GM23338 (cell line): ENCODE results near the gene HARBI1. TPM values are rescaled to one million over a fixed set of nuclear protein-coding genes. Genes with fewer than 3 reads are reported as not detected.

ENCODE experiments used
- ATAC-seq: fragments of 200-7000 bp; cut with Tn5 transposase; 3 replicates; pipeline ENCODE4 v1.9.1; 2020
- DNase-seq: peaks from one replicate; pipeline ENCODE4 v3.0.0-alpha.2; 2015; ENCODE audit warnings: low spot score
- H2AFZ ChIP-seq: fragments of 200-600 bp; sonication (generic); 2 replicates; pipeline ENCODE4 v1.8.0; 2016; ENCODE audit warnings: antibody characterized with exemption, mild to moderate bottlenecking, moderate library complexity
- H3F3A ChIP-seq: fragments of 200-600 bp; sonication (generic); replicated peaks from 2 replicates; pipeline ENCODE4 v1.8.0; 2017; ENCODE audit warnings: antibody characterized with exemption, mixed run types, low read depth
- H3K27ac ChIP-seq: fragments of 200-600 bp; sonication (generic); 2 replicates; pipeline ENCODE4 v1.6.1; 2016; ENCODE audit warnings: low read depth
- H3K27me3 ChIP-seq: fragments of 200-600 bp; sonication (generic); 2 replicates; pipeline ENCODE4 v1.8.0; 2016; ENCODE audit warnings: mild to moderate bottlenecking, mixed run types, moderate library complexity; ENCODE audit not compliant: insufficient read depth
- H3K36me3 ChIP-seq: fragments of 200-600 bp; sonication (generic); 2 replicates; pipeline ENCODE4 v1.8.0; 2016; ENCODE audit warnings: mild to moderate bottlenecking; ENCODE audit not compliant: insufficient read depth
- H3K4me1 ChIP-seq: fragments of 200-600 bp; sonication (generic); 2 replicates; pipeline ENCODE4 v1.8.0; 2016; ENCODE audit warnings: mild to moderate bottlenecking, moderate library complexity; ENCODE audit not compliant: insufficient read depth
- H3K4me2 ChIP-seq: fragments of 200-600 bp; sonication (generic); 2 replicates; pipeline ENCODE4 v1.7.1; 2017; ENCODE audit warnings: mixed run types
- H3K4me3 ChIP-seq: fragments of 200-600 bp; sonication (generic); 2 replicates; pipeline ENCODE4 v1.6.1; 2016; ENCODE audit warnings: mixed run types
- H3K79me2 ChIP-seq: fragments of 200-600 bp; sonication (generic); replicated peaks from 2 replicates; pipeline ENCODE4 v1.8.0; 2017; ENCODE audit warnings: mild to moderate bottlenecking; ENCODE audit not compliant: insufficient read depth
- H3K9me2 ChIP-seq: fragments of 200-600 bp; sonication (generic); 2 replicates; pipeline ENCODE4 v1.8.0; 2017; ENCODE audit not compliant: insufficient read depth
- H4K20me1 ChIP-seq: fragments of 200-600 bp; sonication (generic); replicated peaks from 2 replicates; pipeline ENCODE4 v1.8.0; 2017; ENCODE audit warnings: mild to moderate bottlenecking; ENCODE audit not compliant: insufficient read depth
- H3K27ac Mint-ChIP-seq: 2 replicates; pipeline ENCODE4 v1.8.0; 2020; ENCODE audit warnings: inconsistent platforms, mild to moderate bottlenecking, moderate library complexity, mixed read lengths
- H3K27me3 Mint-ChIP-seq: 3 replicates; pipeline ENCODE4 v1.8.0; 2022; ENCODE audit warnings: low read depth, mild to moderate bottlenecking, moderate library complexity, mixed read lengths, inconsistent platforms; ENCODE audit not compliant: insufficient read depth, poor library complexity
- H3K36me3 Mint-ChIP-seq: 3 replicates; pipeline ENCODE4 v1.8.0; 2021; ENCODE audit warnings: low read depth, mild to moderate bottlenecking, inconsistent platforms, moderate library complexity, mixed read lengths
- H3K4me1 Mint-ChIP-seq: 3 replicates; pipeline ENCODE4 v1.8.0; 2020; ENCODE audit warnings: mild to moderate bottlenecking, inconsistent platforms, mixed read lengths
- H3K4me3 Mint-ChIP-seq: 3 replicates; pipeline ENCODE4 v1.8.0; 2021; ENCODE audit warnings: moderate library complexity, mild to moderate bottlenecking, inconsistent platforms, mixed read lengths
- H3K9me3 Mint-ChIP-seq: 3 replicates; pipeline ENCODE4 v1.8.0; 2020; ENCODE audit warnings: moderate library complexity, mild to moderate bottlenecking, inconsistent platforms, mixed read lengths
- CREB1 ChIP-seq: fragments of 250-450 bp; sonication (Bioruptor Pico); IDR thresholded peaks from 2 replicates; pipeline ENCODE4 v1.5.0; 2020; ENCODE audit warnings: low read depth, mild to moderate bottlenecking, moderate library complexity
- ETS1 ChIP-seq: IDR thresholded peaks from 2 replicates; pipeline ENCODE4 v1.6.1; 2016; ENCODE audit warnings: antibody characterized with exemption
- EZH2 ChIP-seq: fragments of 200-600 bp; sonication (generic); IDR thresholded peaks from one replicate; pipeline ENCODE4 v1.8.0; 2017; ENCODE audit warnings: antibody characterized with exemption, mild to moderate bottlenecking, low read depth; ENCODE audit not compliant: unreplicated experiment
- EZH2phosphoT487 ChIP-seq: fragments of 200-600 bp; sonication (generic); IDR thresholded peaks from one replicate; pipeline ENCODE4 v1.8.1; 2018; ENCODE audit warnings: antibody characterized with exemption; ENCODE audit not compliant: unreplicated experiment
- JUNB ChIP-seq: IDR thresholded peaks from one replicate; pipeline ENCODE4 v1.6.1; 2016; ENCODE audit warnings: antibody characterized with exemption; ENCODE audit not compliant: unreplicated experiment
- NANOG ChIP-seq: IDR thresholded peaks from 2 replicates; pipeline ENCODE4 v1.6.1; 2016; ENCODE audit warnings: antibody characterized with exemption, borderline replicate concordance
- REST ChIP-seq: IDR thresholded peaks from one replicate; pipeline ENCODE4 v1.6.1; 2018; ENCODE audit warnings: antibody characterized with exemption; ENCODE audit not compliant: unreplicated experiment
- STAT1 ChIP-seq: IDR thresholded peaks from one replicate; pipeline ENCODE4 v1.6.1; 2016; ENCODE audit warnings: antibody characterized with exemption; ENCODE audit not compliant: unreplicated experiment
- ZNF114 ChIP-seq: fragments of 250-450 bp; sonication (Bioruptor Pico); IDR thresholded peaks from 2 replicates; pipeline ENCODE4 v1.5.0; 2020; ENCODE audit warnings: mild to moderate bottlenecking, moderate library complexity
- ZNF331 ChIP-seq: fragments of 250-450 bp; sonication (Bioruptor Pico); IDR thresholded peaks from 2 replicates; pipeline ENCODE4 v1.5.0; 2020; ENCODE audit warnings: low read depth, mild to moderate bottlenecking, moderate library complexity
- ZNF462 ChIP-seq: fragments of 250-450 bp; sonication (Bioruptor Pico); IDR thresholded peaks from 2 replicates; pipeline ENCODE4 v1.5.0; 2020; ENCODE audit warnings: mild to moderate bottlenecking, moderate library complexity
- polyA plus RNA-seq: library from polyadenylated mRNA; unstranded; fragments of >200 nt; fragmentation: Nextera tagmentation; extraction: Ambion mirVana; gene quantifications from 2 replicates; pipeline ENCODE4 v1.2.1, GENCODE V29; 2016
- total RNA-seq: library from RNA; depleted of rRNA; stranded (reverse); fragments of >200 nt; shearing (Covaris generic); gene quantifications from 2 replicates; pipeline ENCODE4 v1.2.3, GENCODE V29; 2014

The HARBI1 gene
- total and polyA plus RNA-seq, 2 experiments from 2014 or later, result 4.2 to 6.5 TPM

- H3K4me3 ChIP-seq, result no peak overlapping the region
- 0 out of 3 replicates have a peak, but pooled peaks cover 3% of the 10 kb centered on the region for H3K9me3 Mint-ChIP-seq
- H3K27ac ChIP-seq, result no peak overlapping the region
- no peak overlapping the region for H2AFZ ChIP-seq
- no peak for ATAC-seq
- no peaks in the 10 kb centered on the region for H3K9me2 ChIP-seq
- no peaks in the 10 kb centered on the region; the same call in 1 of the 2 replicates for H3K4me1 ChIP-seq
- H3K4me1 Mint-ChIP-seq, result 0 out of 3 replicates have a peak, but pooled peaks cover 4% of the 10 kb centered on the region
- no peak overlapping the region for H3K4me2 ChIP-seq
- DNase-seq, result no peak
- H3K27me3 ChIP-seq, result no peaks in the 10 kb centered on the region
- no peaks in the 10 kb centered on the region for H3K36me3 ChIP-seq
- H3K4me3 Mint-ChIP-seq, result no peak overlapping the region
- H3K79me2 ChIP-seq, result peaks cover 94% of the 10 kb centered on the region
- no peaks in the 10 kb centered on the region for H3F3A ChIP-seq
- peaks cover 13% of the 10 kb centered on the region for H3K36me3 Mint-ChIP-seq
- no peak for TF ChIP-seq STAT1
- TF ChIP-seq REST, result no peak
- TF ChIP-seq CREB1 (CRISPR knock-in tag), result no peak
- TF ChIP-seq ZNF331 (CRISPR knock-in tag), result no peak
- peaks cover 31% of the 10 kb centered on the region for H4K20me1 ChIP-seq
- no peak overlapping the region for H3K27ac Mint-ChIP-seq
- peaks cover 2% of the 10 kb centered on the region for H3K27me3 Mint-ChIP-seq
These were observed 40.0 kb downstream of the HARBI1 start for GRCh38 chr11:46577058-46577457.

- H3K27me3 Mint-ChIP-seq, result peaks cover 2% of the 10 kb centered on the region
- H3K27ac Mint-ChIP-seq, result no peak overlapping the region
- TF ChIP-seq ETS1 (no peak), EZH2 (no peak), NANOG (no peak), STAT1 (no peak), ZNF114 (CRISPR knock-in tag) (no peak), ZNF462 (no peak), ZNF331 (CRISPR knock-in tag) (no peak), JUNB (no peak), EZH2phosphoT487 (no peak)
- H3K4me1 Mint-ChIP-seq, result no peaks in the 10 kb centered on the region
- no peak overlapping the region for H3K4me3 Mint-ChIP-seq
- Histone ChIP-seq H3K79me2 (peaks cover 92% of the 10 kb centered on the region), H3K4me2 (no peak overlapping the region), H3K27ac (no peak overlapping the region), H3K4me1 (no peaks in the 10 kb centered on the region), H3F3A (no peaks in the 10 kb centered on the region), H3K27me3 (no peaks in the 10 kb centered on the region), H3K36me3 (no peaks in the 10 kb centered on the region), H4K20me1 (peaks cover 35% of the 10 kb centered on the region), H3K9me2 (no peaks in the 10 kb centered on the region), H2AFZ (no peak overlapping the region), H3K4me3 (no peak overlapping the region)
- H3K36me3 Mint-ChIP-seq, result peaks cover 8% of the 10 kb centered on the region; the same call in 2 of the 3 replicates
- ATAC-seq (no peak), DNase-seq (no peak)
- 0 out of 3 replicates have a peak, but pooled peaks cover 3% of the 10 kb centered on the region for H3K9me3 Mint-ChIP-seq
These were observed 42.4 kb downstream of the HARBI1 start for GRCh38 chr11:46574656-46575055.
